Cardiac muscle cell (in vitro differentiated cells and primary cell): Measurements from ENCODE around the gene RPL41. TPM values are rescaled to one million over a fixed set of nuclear protein-coding genes. Genes with fewer than 3 reads are reported as not detected.

Experiments used
- DNase-seq, 2 donors: peaks; one replicate each; pipeline versions ENCODE4 v3.0.0 to v3.0.0-alpha.2; 2010 to 2017; ENCODE audit warnings: low read depth in 1 of 2, low spot score in 1 of 2
- H3K27ac ChIP-seq: fragments of 200-600 bp; sonication (generic); 2 replicates; pipeline ENCODE4 v1.5.1; 2016
- H3K27me3 ChIP-seq: fragments of 200-600 bp; sonication (generic); 2 replicates; pipeline ENCODE4 v1.6.0; 2016; ENCODE audit warnings: control low read depth
- H3K36me3 ChIP-seq: fragments of 200-600 bp; sonication (generic); 2 replicates; pipeline ENCODE4 v1.5.1; 2016; ENCODE audit warnings: control low read depth
- H3K4me1 ChIP-seq: fragments of 200-600 bp; sonication (generic); 2 replicates; pipeline ENCODE4 v1.8.1; 2017; ENCODE audit warnings: low read depth, mild to moderate bottlenecking, mixed run types
- H3K4me3 ChIP-seq: fragments of 200-600 bp; sonication (generic); 2 replicates; pipeline ENCODE4 v1.5.1; 2016; ENCODE audit warnings: mild to moderate bottlenecking
- H3K9me3 ChIP-seq: fragments of 200-600 bp; sonication (generic); 2 replicates; pipeline ENCODE4 v1.5.1; 2017; ENCODE audit warnings: low read depth, mild to moderate bottlenecking, control low read depth
- polyA plus RNA-seq: library from polyadenylated mRNA; unstranded; fragments of >200 nt; fragmentation: Nextera tagmentation; extraction: Ambion mirVana; gene quantifications from 2 replicates; pipeline ENCODE4 v1.2.1, GENCODE V29; 2016
- total RNA-seq: library from RNA; depleted of rRNA; stranded (reverse); fragments of >200 nt; gene quantifications from 2 replicates; pipeline ENCODE4 v1.2.3, GENCODE V29; 2016
- TF ChIP-seq, protein P1 (sequence below): IDR thresholded peaks from 2 replicates; pipeline ENCODE4 v1.5.1; 2012; ENCODE audit warnings: low read depth, mild to moderate bottlenecking, low read length

RPL41 gene
- total and polyA plus RNA-seq, 2 experiments from 2014 or later = 1,416 to 2,144 TPM

GRCh38 chr12:56103823-56104108 lies 12.7 kb upstream of the RPL41 start:
- peaks cover 10% of the 10 kb centered on the region for H3K4me1 ChIP-seq
- peaks cover 20% of the 10 kb centered on the region for H3K36me3 ChIP-seq
- H3K9me3 ChIP-seq = no peaks in the 10 kb centered on the region
- no peaks in the 10 kb centered on the region for H3K27me3 ChIP-seq
- peak overlapping the region; percentile 51 for H3K4me3 ChIP-seq
- DNase-seq = no peak
- H3K27ac ChIP-seq = peak overlapping the region; percentile 82
- TF ChIP-seq, protein P1, sequence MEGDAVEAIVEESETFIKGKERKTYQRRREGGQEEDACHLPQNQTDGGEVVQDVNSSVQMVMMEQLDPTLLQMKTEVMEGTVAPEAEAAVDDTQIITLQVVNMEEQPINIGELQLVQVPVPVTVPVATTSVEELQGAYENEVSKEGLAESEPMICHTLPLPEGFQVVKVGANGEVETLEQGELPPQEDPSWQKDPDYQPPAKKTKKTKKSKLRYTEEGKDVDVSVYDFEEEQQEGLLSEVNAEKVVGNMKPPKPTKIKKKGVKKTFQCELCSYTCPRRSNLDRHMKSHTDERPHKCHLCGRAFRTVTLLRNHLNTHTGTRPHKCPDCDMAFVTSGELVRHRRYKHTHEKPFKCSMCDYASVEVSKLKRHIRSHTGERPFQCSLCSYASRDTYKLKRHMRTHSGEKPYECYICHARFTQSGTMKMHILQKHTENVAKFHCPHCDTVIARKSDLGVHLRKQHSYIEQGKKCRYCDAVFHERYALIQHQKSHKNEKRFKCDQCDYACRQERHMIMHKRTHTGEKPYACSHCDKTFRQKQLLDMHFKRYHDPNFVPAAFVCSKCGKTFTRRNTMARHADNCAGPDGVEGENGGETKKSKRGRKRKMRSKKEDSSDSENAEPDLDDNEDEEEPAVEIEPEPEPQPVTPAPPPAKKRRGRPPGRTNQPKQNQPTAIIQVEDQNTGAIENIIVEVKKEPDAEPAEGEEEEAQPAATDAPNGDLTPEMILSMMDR = no peak

- peak within 1 kb of the TSS; percentile 84 for H3K27ac ChIP-seq
- H3K9me3 ChIP-seq = no peaks in the 10 kb centered on the region
- peaks cover 10% of the 10 kb centered on the region for H3K4me1 ChIP-seq
- peaks cover 20% of the 10 kb centered on the region for H3K36me3 ChIP-seq
- H3K4me3 ChIP-seq = peak within 1 kb of the TSS; percentile 59
- DNase-seq = peak; percentile 99
- TF ChIP-seq, protein P1 = no peak
- no peaks in the 10 kb centered on the region for H3K27me3 ChIP-seq
These were observed 12.2 kb upstream of the RPL41 start, which contains the start of gene PA2G4 for GRCh38 chr12:56104109-56104814. Gene PA2G4, plus strand, starts transcription at chr12:56104559. Its CDS starts 179 bp downstream, at chr12:56104738.

DNA sequence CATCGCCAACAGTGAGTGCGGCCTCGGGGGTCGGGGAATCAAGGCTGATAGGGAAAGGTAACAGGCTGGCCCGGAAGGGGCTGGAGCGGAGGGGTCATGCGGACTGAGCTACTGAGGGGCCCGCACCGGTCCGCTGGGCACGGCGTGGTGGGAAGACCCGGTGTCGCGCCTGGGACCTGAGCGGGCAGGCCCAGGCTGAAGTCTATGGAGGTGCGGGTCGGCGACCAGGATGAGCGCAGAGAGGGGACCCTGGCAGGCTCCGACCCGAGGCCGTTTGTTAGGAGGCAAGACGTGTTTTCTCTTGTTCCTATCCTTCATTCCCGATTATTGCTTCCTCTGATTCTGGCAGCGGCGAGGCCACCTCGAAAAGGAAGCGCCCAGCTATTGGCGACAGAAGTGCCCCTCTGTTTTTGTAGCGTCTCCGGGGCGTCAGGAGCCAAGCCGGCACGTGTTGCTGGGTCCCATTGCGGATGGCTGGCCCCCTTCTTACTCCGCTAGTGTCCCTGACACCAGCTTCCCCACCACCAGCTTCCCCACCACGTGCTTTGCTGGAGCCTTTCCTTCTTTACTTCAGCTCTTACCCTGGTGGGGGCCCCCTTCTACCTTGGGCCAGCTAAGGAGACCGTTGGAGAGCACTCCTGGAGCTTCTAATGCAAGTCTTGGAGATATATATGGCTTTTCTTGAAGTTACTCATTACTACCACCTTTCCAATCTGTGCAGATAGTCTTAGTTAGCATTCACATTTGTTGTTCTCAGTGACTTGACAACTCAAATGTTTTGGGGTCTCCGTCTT lies 11.4 kb upstream of the RPL41 start:
- Histone ChIP-seq H3K9me3 (no peaks in the 10 kb centered on the region), H3K27me3 (no peaks in the 10 kb centered on the region), H3K4me1 (peaks cover 10% of the 10 kb centered on the region), H3K36me3 (peaks cover 26% of the 10 kb centered on the region), H3K4me3 (peak overlapping the region; percentile 59), H3K27ac (peak overlapping the region; percentile 84)
- TF ChIP-seq, protein P1 = no peak
- DNase-seq = peak in 1 of 2 donors; percentile 44

- TF ChIP-seq, protein P1 = no peak
These were observed 10.9 kb upstream of the RPL41 start for GRCh38 chr12:56105609-56105902.

GRCh38 chr12:56107242-56107641 lies 9.2 kb upstream of the RPL41 start:
- Histone ChIP-seq H3K36me3 (peaks cover 44% of the 10 kb centered on the region), H3K9me3 (no peaks in the 10 kb centered on the region), H3K27me3 (no peaks in the 10 kb centered on the region), H3K4me3 (no peak overlapping the region), H3K27ac (no peak overlapping the region), H3K4me1 (peaks cover 10% of the 10 kb centered on the region)
- DNase-seq = no peak
- TF ChIP-seq, protein P1 = no peak

More at GRCh38 chr12:56105609-56105902, 10.9 kb upstream of the RPL41 start:
- Histone ChIP-seq H3K4me1 (peaks cover 10% of the 10 kb centered on the region), H3K27me3 (no peaks in the 10 kb centered on the region), H3K27ac (peak overlapping the region; percentile 84), H3K36me3 (peaks cover 29% of the 10 kb centered on the region), H3K4me3 (peak overlapping the region; percentile 59), H3K9me3 (no peaks in the 10 kb centered on the region)
- no peak for DNase-seq
